Immature natural killer cell (primary cell): ENCODE measurements around the gene GPHA2. TPM values are rescaled to one million over a fixed set of nuclear protein-coding genes. Genes with fewer than 3 reads are reported as not detected.

ENCODE experiments used
- DNase-seq, 3 donors: peaks; one replicate each; pipeline ENCODE4 v3.0.0; 2022; ENCODE audit warnings: mixed read lengths in 1 of 3
- H3K27ac Mint-ChIP-seq, 6 donors: one replicate each; pipeline ENCODE4 v1.8.0; 2020; ENCODE audit warnings: mixed read lengths in 6 of 6, mild to moderate bottlenecking in 5 of 6, inconsistent platforms in 4 of 6, moderate library complexity in 3 of 6
- H3K27me3 Mint-ChIP-seq, 3 donors: one replicate each; pipeline ENCODE4 v1.8.0; 2020 to 2021; ENCODE audit warnings: low read depth in 3 of 3, mild to moderate bottlenecking in 3 of 3, mixed read lengths in 3 of 3, moderate library complexity in 3 of 3, inconsistent platforms in 1 of 3
- H3K36me3 Mint-ChIP-seq, 3 donors: one replicate each; pipeline ENCODE4 v1.8.0; 2020; ENCODE audit warnings: mixed read lengths in 3 of 3, inconsistent platforms in 2 of 3, mild to moderate bottlenecking in 2 of 3
- H3K4me1 Mint-ChIP-seq, 2 donors: one replicate each; pipeline ENCODE4 v1.8.0; 2020; ENCODE audit warnings: inconsistent platforms in 2 of 2, mild to moderate bottlenecking in 2 of 2, mixed read lengths in 2 of 2, moderate library complexity in 1 of 2
- H3K4me3 Mint-ChIP-seq, 5 donors: one replicate each; pipeline ENCODE4 v1.8.0; 2020; ENCODE audit warnings: mild to moderate bottlenecking in 5 of 5, mixed read lengths in 5 of 5, inconsistent platforms in 3 of 5, moderate library complexity in 3 of 5
- H3K9me3 Mint-ChIP-seq, 6 donors: one replicate each; pipeline ENCODE4 v1.8.0; 2020; ENCODE audit warnings: mild to moderate bottlenecking in 6 of 6, mixed read lengths in 6 of 6, inconsistent platforms in 4 of 6, moderate library complexity in 3 of 6
- polyA plus RNA-seq, 3 donors: library from polyadenylated mRNA; unstranded; fragments of 300-500 nt; fragmentation: Illumina TruSeq; gene quantifications; one replicate each; pipeline ENCODE4 v1.2.3, GENCODE V29; 2021

GPHA2 gene
- polyA plus RNA-seq, 3 donors from 2014 or later = not detected

- DNase-seq = no peak
- no peak overlapping the region for H3K4me3 Mint-ChIP-seq
Observed at GRCh38 chr11:64888729-64889511, 46.8 kb downstream of the GPHA2 start.

DNA sequence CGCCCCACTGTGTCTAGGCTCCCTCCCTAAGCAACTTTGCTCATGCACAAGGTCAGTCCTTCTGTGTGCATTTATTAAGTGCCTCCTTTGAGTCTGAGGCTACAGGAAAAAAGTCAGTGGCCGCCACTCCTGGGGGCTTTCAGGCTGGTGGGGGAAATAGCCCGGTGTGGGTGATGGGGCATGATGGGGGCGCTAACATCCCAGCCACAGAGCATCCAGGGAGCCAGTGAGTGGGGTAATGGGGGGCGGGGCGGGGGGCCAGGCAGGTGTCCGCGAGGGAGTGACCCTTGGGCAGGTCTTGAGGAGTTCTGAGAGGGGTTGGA, 47.3 kb downstream of the GPHA2 start:
- H3K27me3 Mint-ChIP-seq = peaks cover 2 to 6% (median 3%) of the 10 kb centered on the region in 3 donors

More at GRCh38 chr11:64888729-64889511, 46.8 kb downstream of the GPHA2 start:
- H3K4me1 Mint-ChIP-seq = peaks cover 11 to 13% of the 10 kb centered on the region in 2 donors
- H3K9me3 Mint-ChIP-seq = no peaks in the 10 kb centered on the region
- H3K27me3 Mint-ChIP-seq = peaks cover 2 to 6% (median 3%) of the 10 kb centered on the region in 3 donors
- H3K36me3 Mint-ChIP-seq = no peaks in the 10 kb centered on the region
- H3K27ac Mint-ChIP-seq = no peak overlapping the region

GRCh38 chr11:64887757-64888405, 47.8 kb downstream of the GPHA2 start:
- H3K27ac Mint-ChIP-seq = peak overlapping the region; percentile 44 to 92 (median 82)
- H3K36me3 Mint-ChIP-seq = no peaks in the 10 kb centered on the region
- H3K4me3 Mint-ChIP-seq = peak overlapping the region; percentile 60 to 91 (median 86)
- peak; percentile 82 to 85 (median 84) for DNase-seq
- H3K9me3 Mint-ChIP-seq = no peaks in the 10 kb centered on the region
- peaks cover 13% of the 10 kb centered on the region in 2 donors for H3K4me1 Mint-ChIP-seq
- H3K27me3 Mint-ChIP-seq = peaks cover 2 to 6% (median 3%) of the 10 kb centered on the region in 3 donors

More for the DNA sequence above, 47.3 kb downstream of the GPHA2 start:
- H3K36me3 Mint-ChIP-seq = no peaks in the 10 kb centered on the region
- peak overlapping the region; percentile 60 to 91 (median 86) for H3K4me3 Mint-ChIP-seq
- no peaks in the 10 kb centered on the region for H3K9me3 Mint-ChIP-seq
- no peak for DNase-seq
- H3K4me1 Mint-ChIP-seq = peaks cover 11 to 13% of the 10 kb centered on the region in 2 donors
- H3K27ac Mint-ChIP-seq = peak overlapping the region; percentile 44 to 92 (median 82)

DNA sequence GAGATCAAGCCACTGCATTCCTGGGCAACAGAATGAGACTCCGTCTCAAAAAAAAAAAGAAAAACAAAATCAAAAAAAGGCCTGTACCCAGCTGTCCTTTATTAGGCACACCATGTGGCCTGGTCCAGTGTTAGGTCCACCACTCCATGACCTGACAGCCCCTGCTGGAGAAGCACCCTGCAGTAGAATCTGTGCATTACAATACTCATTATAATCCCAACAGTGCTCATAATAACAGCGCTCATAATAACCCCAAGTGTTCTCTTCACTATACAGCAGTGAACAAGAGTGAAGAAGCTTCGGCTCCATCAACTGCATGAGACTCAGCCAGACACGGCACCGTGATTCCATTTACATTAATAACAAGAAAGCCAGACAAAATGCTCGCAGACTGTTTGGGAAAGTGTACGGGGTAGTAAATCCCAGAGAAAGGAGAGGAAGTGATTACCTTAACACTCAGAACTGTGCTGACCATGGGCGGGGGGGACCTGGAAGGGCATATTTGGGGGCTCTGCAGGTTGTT, 48.4 kb downstream of the GPHA2 start:
- Mint-ChIP-seq H3K27me3 (peaks cover 2 to 6% (median 3%) of the 10 kb centered on the region in 3 donors), H3K4me3 (peak overlapping the region; percentile 2 to 67 (median 19)), H3K36me3 (no peaks in the 10 kb centered on the region), H3K4me1 (peaks cover 13% of the 10 kb centered on the region in 2 donors), H3K9me3 (no peaks in the 10 kb centered on the region), H3K27ac (peak overlapping the region; percentile 27 to 83 (median 64))
- DNase-seq = no peak

DNA sequence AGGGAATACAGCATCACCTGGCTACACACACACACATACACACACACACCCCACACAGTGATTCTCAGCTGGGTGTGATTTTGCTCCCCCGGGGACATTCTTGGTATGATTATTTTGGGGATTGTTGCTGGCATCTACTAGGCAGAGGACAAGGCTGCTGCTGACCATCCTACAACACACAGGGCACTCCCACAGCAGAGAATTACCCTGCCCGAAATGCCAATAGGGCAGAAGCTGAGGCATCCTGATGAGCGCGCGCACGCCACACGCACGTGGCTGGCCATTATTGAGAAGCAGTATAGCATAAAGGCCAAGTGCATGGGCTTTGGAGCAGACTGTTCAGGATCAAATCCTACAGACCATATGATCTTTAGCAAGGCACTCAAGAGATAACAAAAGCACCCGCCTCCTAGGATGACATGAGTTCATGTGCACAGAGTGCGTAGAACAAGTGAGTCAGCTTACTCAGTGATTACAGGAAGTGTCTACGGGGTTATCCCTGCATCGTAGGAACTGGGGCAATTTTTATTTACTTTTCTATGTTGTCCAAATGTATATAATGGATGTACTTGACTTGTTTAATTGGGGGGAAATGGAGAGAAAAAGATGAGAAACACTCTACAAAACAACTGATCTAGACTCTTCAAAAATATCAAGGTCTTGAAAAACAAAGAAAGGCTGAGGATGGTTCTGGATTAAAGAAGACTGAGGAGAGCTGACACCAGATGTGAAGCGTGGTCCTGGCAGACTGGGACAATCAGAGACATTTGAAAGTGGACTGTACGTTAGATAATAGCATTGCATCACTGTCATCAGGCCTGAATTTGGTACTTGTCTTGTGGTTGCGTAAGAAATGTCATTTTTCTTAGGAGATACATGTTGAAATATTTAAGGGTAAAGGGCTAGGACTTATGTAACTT, 50.1 kb downstream of the GPHA2 start:
- no peaks in the 10 kb centered on the region for H3K36me3 Mint-ChIP-seq
- H3K27me3 Mint-ChIP-seq = peaks cover 2 to 9% (median 5%) of the 10 kb centered on the region in 3 donors
- no peak overlapping the region for H3K4me3 Mint-ChIP-seq
- no peak for DNase-seq
- H3K9me3 Mint-ChIP-seq = no peaks in the 10 kb centered on the region
- peak overlapping the region in 1 of 6 donors; percentile 12 for H3K27ac Mint-ChIP-seq
- H3K4me1 Mint-ChIP-seq = peaks cover 23 to 24% of the 10 kb centered on the region in 2 donors

Other genes starting within 250 kb of the GPHA2 start
- 1 to 10 TPM in 2 of 3 donors, under 1 TPM in 1; 0.44 to 3.6 (median 3.2) TPM for gene NRXN2, start 212.7 kb downstream of the GPHA2 start, polyA plus RNA-seq
- gene RASGRP2, start 191.8 kb downstream of the GPHA2 start, polyA plus RNA-seq = 100 to 1,000 TPM; 142 to 165 (median 154) TPM
- gene PYGM, start 175.9 kb downstream of the GPHA2 start, polyA plus RNA-seq = 1 to 10 TPM in 1 of 3 donors, under 1 TPM in 1, not detected in 1; 0.63 to 1.1 TPM
- gene SF1, start 157.4 kb downstream of the GPHA2 start, polyA plus RNA-seq = 100 to 1,000 TPM in 1 of 3 donors, 10 to 100 TPM in 2; 51.1 to 142 (median 56.3) TPM
- gene MAP4K2, start 132.7 kb downstream of the GPHA2 start, polyA plus RNA-seq = 10 to 100 TPM in 2 of 3 donors, 1 to 10 TPM in 1; 9.2 to 16.4 (median 15.9) TPM
- 10 to 100 TPM; 15.3 to 36.1 (median 27.1) TPM for gene MEN1, start 125.3 kb downstream of the GPHA2 start, polyA plus RNA-seq
- gene CDC42BPG, start 91.2 kb downstream of the GPHA2 start, polyA plus RNA-seq = under 1 TPM in 2 of 3 donors, not detected in 1; 0.13 to 0.22 TPM
- gene EHD1, start 57.3 kb downstream of the GPHA2 start, polyA plus RNA-seq = 100 to 1,000 TPM; 136 to 247 (median 160) TPM
- gene ATG2A, start 18.7 kb downstream of the GPHA2 start, polyA plus RNA-seq = 10 to 100 TPM in 1 of 3 donors, 1 to 10 TPM in 2; 3.7 to 10.0 (median 6.7) TPM
- 10 to 100 TPM in 2 of 3 donors, 1 to 10 TPM in 1; 7.8 to 14.6 (median 14.0) TPM for gene PPP2R5B, start 11.2 kb downstream of the GPHA2 start, polyA plus RNA-seq
- not detected for gene MAJIN, start 36.2 kb upstream of the GPHA2 start, polyA plus RNA-seq
- gene BATF2, start 61.1 kb upstream of the GPHA2 start, polyA plus RNA-seq = not detected
- gene ARL2, start 78.3 kb upstream of the GPHA2 start, polyA plus RNA-seq = 100 to 1,000 TPM in 1 of 3 donors, 10 to 100 TPM in 2; 79.1 to 101 (median 80.1) TPM
- 10 to 100 TPM; 14.5 to 20.6 (median 19.9) TPM for gene SNX15, start 91.5 kb upstream of the GPHA2 start, polyA plus RNA-seq
- 10 to 100 TPM in 1 of 3 donors, 1 to 10 TPM in 2; 3.8 to 11.7 (median 9.2) TPM for gene SAC3D1, start 105.3 kb upstream of the GPHA2 start, polyA plus RNA-seq
- gene NAALADL1, start 122.7 kb upstream of the GPHA2 start, polyA plus RNA-seq = 100 to 1,000 TPM in 1 of 3 donors, 10 to 100 TPM in 2; 64.4 to 103 (median 88.7) TPM
- gene CDCA5, start 148.1 kb upstream of the GPHA2 start, polyA plus RNA-seq = 1 to 10 TPM; 1.8 to 2.9 (median 2.4) TPM
- 10 to 100 TPM; 28.3 to 31.2 (median 29.8) TPM for gene ZFPL1, start 148.3 kb upstream of the GPHA2 start, polyA plus RNA-seq
- gene VPS51, start 160.3 kb upstream of the GPHA2 start, polyA plus RNA-seq = 100 to 1,000 TPM in 1 of 3 donors, 10 to 100 TPM in 2; 70.3 to 102 (median 87.7) TPM
- gene TM7SF2, start 176.0 kb upstream of the GPHA2 start, polyA plus RNA-seq = 10 to 100 TPM; 12.8 to 16.8 (median 15.4) TPM
- gene ZNHIT2, start 181.8 kb upstream of the GPHA2 start, polyA plus RNA-seq = 10 to 100 TPM; 15.5 to 25.8 (median 23.9) TPM
- gene FAU, start 186.2 kb upstream of the GPHA2 start, polyA plus RNA-seq = 1,000 to 10,000 TPM in 1 of 3 donors, 100 to 1,000 TPM in 2; 576 to 1,241 (median 681) TPM
- 100 to 1,000 TPM in 2 of 3 donors, 10 to 100 TPM in 1; 98.3 to 113 (median 105) TPM for gene MRPL49, start 186.4 kb upstream of the GPHA2 start, polyA plus RNA-seq
- gene SYVN1, start 198.6 kb upstream of the GPHA2 start, polyA plus RNA-seq = 10 to 100 TPM in 1 of 3 donors, 1 to 10 TPM in 2; 2.3 to 21.8 (median 7.7) TPM
- gene SPDYC, start 234.3 kb upstream of the GPHA2 start, polyA plus RNA-seq = not detected
- 100 to 1,000 TPM; 124 to 155 (median 148) TPM for gene CAPN1, start 246.0 kb upstream of the GPHA2 start, polyA plus RNA-seq